Inflammatory macrophage treated with lipopolysaccharide for 4 hours (primary cell): Measurements from ENCODE around the gene CC2D2B.
A peak's percentile ranks its signal among the peaks of the same experiment; 100 is the strongest.
"Not testable (repeated sequence)": the region's sequence is repeated elsewhere in the genome, so short reads cannot be mapped to it uniquely, and the experiment has no call there.

Experiments used
- DNase-seq: peaks from one replicate; pipeline ENCODE4 v3.0.0-alpha.2; 2020

The CC2D2B gene, protein sequence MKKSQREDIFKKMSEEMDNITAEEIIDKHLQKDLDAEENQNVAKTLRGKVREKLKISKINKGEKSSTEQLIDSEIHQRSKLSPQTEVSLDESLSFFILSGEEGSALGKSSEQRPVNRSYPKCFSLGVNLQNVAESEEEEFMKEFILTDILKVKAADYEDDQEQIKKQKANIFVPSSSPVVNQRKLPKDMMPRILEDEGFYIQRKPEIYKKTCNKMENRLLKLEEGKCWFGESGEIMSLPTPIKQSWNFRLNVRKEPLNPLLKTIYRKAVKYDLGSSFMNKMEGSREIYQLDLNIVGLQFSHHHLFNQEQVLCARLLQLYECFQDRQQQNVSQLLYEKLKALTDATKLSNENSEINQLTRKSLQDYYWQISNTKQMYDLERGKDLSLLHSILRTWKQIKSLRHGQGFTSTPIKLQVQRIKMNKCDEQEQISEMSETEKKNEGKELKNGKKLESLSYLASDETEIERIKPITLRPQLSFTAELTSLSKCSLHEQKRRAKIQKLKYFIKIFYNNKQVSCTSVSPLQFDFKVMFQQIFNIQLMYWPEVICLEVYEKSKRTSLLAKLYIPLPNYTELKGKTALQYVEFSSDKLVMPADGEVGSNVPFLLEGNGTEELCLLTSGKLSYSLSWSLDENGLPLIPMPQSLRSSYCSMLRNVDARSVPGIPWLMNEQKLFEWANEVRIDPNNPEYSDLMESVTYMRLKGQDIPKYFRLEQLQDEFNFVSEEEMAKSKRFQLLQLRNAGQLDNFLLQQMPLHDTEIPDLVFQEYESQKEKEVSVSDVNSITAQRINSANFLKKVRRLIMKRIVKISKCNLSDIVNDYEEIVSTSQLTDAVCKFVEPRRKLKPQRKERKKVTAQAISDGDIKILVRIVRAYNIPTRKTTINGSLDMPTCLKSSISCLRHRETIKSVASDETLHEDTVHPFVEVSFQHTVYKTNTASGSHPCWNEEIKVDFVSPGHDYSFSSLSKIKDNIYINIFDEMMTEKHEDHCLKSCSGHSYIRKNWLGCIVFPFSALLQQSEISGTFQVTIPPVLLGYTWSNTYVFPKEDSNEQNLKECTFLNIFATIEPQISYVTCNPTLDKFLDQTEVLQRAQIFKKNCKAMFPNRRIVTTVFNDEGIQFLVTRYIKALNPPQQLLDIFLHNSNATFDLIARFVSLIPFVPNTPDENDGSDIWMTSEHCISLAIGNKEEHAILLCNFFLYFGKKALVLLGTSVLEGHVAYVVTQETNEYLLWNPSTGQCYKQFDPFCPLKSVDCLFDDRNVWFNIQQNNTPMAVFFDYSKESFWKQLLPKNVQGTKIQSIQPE (N-terminal part only)

DNA sequence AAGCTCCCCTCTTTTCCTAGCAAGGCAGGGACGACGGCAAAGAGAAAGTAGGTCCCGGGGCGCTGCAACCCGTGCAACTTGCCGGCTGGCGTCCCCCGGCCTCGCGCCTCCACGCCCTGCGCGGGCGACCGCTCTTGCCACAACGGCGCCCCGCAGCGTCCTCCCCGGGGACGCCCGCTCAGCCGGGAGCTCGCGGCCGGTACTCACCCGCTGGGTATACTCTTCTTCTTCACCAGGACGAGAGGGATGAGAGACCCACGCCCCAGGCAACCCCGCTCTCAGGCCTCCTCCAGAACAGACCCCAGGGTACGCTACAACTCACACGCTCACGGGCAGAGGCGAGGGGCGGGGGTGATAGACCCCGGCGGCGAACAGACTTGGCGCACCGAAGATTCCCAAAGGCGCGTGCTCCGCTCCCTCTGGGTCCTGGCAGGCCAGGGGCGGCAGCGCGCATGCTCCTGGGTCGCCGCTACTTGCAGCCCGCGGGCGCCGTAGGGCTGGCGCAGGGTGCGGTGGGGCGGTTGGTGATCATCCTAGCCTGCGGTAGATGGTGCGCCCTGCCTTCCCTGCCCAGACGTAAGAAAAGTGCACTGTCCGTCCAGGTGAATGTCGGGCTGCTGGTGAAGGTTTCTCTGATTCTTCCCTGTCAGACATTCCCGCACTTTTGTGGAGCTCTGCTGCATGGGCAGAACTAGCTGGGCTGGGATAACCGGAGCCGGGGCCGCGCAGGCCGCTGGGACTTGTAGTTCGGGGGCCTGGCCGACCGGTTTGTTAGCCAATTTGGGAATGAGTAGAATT is at the start of gene CC2D2B:
TSS of gene CC2D2B (plus strand) at position 520 of the 798 bp plus-strand sequence. CDS start 3,349 bp downstream, outside the sequence.
- peak; percentile 65 for DNase-seq

DNA sequence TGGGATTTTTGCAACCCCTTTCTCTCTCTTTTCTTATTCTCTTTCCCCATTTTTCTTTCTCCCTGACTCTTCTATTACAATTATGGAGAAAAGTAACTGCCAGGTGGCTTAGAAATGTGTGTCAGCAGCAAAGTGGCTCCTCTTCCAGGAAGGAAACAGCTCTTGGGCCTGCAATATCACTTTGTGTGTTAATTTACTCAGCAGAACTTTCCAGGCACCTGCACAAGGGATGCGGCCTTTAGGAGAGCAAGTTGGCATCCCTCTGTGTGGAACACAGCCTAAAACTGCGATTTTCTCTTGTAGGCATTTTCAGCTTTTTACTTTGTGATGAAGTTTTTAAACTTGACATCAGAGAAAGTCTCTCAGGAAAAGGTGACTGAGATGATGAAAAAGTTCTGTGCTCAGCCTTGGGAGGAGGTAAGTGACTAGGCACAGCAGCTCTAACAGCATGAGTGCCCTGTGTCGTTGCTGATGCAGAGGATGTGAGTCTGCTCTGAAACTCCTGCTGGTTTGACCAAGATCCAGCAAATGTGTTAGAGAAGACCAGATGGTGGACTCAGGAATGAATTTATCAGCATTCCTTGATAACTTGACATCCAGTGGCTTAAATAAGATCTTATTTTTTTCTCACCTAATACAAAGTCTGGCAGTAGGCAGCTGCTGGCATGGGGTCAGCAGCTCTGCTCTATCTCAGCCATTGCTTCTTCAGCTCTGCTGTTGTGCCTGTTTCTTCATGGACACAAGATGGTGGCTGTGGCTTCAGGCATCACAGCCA is 47.4 kb upstream of the CC2D2B start:
- no peak for DNase-seq

DNA sequence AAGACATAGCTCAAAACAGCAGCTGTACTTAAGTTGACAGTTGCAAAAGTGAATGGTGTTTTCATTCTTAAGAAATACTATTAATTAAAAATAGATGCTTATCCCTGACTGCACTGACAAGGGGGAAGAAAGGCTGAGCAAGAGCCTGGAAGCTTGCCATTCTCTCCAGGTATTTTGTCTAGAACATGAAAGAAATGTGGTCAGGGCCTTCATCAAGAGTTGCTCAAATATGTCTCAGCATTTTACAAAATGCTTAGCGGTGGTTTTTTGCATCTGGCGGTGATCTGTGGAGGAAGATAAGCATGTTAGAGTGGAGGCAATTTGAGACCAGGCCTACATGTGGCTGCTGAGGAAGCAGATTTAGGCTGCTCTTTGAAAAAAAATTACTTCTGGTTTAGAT is 46.4 kb upstream of the CC2D2B start:
- DNase-seq, result no peak

DNA sequence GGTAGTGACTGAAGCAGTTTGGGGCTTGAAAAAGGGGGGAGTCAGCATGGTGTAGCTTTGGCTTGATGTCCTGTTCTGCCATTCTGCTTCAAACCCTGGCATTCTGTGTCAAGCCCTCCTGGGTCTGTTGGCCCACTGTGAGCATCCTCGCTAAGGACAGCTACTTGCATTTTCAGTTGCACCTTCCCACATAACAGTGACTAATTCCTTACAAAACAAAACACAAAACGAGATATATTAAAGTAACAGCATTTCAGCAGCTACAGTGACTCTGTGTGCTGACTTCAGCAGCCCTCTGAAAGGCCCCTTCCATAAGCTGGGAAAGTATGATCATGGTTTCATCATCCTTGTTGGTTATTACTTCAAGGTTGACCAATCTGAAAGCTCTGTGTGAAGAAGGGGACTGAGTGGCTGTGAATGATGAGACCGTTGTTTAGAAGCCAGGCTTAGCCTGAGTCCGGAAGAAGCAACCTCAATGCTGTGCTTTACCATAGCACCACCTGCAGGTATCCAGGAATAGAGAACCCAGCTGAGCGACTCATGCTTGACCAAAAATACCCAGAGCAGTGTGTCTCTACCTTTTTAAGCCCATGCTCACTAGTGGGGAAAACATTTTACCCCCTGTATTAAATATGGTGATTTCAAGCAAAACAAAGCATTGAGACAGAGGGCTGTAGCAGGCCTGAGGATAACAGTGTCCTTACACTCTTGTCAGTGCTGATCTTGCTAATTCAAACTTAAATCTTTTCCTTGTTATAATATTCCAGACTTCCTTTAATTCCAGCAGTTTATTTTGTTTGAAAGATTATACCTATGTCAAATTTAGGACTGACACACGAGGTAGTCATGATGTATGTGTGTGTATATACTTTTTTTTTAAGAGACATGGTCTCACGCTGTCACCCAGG is 42.6 kb upstream of the CC2D2B start:
- DNase-seq, result peak; percentile 75

DNA sequence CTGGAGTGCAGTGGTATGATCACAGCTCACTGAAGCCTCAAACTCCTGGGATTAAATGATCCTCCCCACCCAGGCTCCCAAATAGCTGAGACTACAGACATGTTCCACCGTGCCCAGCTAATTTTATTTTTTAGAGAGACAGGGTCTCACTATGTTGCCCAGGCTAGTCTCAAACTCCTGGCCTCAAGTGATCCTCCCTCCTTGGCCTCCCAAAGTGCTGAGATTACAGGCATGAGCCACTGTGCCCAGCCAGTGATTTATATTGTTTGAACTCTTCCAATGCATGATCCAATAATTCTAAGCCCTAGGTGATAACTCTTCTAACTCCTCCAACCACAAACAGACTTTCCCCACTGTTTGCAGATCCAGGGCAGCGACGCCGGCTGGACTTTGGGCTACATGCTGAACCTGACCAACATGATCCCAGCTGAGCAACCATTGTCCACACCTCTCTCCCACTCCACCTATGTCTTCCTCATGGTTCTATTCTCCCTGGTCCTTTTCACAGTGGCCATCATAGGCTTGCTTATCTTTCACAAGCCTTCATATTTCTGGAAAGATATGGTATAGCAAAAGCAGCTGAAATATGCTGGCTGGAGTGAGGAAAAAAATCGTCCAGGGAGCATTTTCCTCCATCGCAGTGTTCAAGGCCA is 41.8 kb upstream of the CC2D2B start:
- DNase-seq, result no peak

DNA sequence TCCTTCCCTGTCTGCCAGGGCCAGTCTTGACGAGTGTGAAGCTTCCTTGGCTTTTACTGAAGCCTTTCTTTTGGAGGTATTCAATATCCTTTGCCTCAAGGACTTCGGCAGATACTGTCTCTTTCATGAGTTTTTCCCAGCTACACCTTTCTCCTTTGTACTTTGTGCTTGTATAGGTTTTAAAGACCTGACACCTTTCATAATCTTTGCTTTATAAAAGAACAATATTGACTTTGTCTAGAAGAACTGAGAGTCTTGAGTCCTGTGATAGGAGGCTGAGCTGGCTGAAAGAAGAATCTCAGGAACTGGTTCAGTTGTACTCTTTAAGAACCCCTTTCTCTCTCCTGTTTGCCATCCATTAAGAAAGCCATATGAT is 41.3 kb upstream of the CC2D2B start:
- no peak for DNase-seq

DNA sequence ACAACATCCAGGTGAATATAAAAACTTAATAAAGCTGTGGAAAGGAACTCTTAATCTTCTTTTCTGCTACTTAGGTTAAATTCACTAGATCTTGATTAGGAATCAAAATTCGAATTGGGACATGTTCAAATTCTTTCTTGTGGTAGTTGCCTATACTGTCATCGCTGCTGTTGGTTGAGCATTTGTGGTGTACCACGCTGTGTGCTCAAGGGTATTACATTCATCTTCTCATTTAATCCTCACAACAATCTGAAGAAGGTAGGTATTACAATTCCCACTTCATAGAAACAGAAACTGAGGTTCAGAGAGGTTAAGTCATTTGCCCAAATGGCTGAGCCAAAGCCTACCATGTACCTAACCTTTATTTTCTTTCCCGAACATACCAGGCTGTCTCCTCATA is 39.9 kb upstream of the CC2D2B start:
- DNase-seq, result no peak

DNA sequence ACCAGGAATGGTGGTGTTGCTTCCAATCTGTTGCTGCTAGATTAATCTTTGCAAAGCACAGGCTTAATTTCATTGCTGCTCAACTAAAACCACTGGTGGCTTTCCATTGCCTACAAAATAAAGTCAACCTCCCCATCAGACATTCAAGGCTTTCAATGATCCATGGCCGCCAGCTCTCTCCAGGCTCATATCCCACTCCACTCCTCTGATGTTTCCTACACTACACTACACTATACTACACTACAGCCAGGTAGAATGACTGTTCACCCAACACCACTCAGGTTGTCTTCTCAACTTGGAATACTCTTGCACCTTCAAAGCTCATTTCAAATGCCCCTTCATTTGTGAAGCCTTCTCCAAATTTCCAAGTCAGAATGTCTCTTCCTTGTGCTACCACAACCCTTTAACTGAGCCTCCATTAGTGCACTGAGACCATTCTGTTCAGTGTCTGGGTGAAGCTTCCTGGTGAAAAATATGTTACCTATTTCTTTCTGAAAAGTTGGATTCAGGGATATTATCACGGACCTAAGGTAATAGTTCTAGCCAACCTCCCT is 35.5 kb upstream of the CC2D2B start:
- no peak for DNase-seq

DNA sequence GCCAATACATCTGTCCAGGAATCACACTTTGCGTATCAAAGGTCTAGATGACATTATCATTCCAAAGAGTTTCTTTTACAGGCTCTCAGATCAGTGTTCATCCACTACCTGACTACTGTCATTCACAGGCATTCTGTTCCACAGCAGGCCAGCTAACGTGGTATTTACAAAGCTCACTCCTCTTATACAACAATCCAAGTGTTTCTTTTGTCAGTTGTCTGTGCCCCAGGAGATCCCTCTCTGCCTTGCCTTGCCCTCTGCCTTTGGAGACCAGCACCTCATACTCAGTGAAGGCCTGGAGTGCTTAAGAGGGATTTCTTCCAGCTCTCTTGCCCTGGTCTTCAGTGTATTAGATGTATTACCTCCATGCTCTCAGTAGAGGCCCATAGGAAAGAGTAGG is 34.6 kb upstream of the CC2D2B start:
- no peak for DNase-seq

DNA sequence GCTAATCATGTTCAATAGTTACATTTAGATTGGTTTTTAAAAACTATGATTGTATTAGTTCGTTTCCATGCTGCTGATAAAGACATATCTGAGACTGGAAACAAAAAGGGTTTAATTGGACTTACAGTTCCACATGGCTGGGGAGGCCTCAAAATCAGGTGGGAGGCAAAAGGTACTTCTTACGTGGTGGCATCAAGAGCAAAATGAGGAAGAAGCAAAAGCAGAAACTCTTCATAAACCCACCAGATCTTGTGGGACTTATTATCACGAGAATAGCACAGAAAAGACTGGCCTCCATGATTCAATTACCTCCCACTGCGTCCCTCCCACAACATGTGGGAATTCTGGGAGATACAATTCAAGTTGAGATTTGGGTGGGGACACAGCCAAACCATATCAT is 34.1 kb upstream of the CC2D2B start:
- no peak for DNase-seq

DNA sequence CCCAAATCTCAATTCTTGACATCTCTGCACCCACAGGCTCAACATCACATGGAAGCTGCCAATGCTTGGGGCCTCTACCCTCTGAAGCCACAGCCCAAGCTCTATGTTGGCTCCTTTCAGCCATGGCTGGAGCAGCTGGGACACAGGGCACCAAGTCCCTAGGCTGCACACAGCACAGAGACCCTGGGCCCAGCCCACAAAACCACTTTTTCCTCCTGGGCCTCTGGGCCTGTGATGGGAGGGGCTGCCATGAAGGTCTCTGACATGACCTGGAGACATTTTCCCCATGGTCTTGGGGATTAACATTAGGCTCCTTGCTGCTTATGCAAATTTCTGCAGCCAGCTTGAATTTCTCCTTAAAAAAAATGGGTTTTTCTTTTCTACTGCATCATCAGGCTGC is 33.0 kb upstream of the CC2D2B start:
- DNase-seq, result not testable (repeated sequence)

DNA sequence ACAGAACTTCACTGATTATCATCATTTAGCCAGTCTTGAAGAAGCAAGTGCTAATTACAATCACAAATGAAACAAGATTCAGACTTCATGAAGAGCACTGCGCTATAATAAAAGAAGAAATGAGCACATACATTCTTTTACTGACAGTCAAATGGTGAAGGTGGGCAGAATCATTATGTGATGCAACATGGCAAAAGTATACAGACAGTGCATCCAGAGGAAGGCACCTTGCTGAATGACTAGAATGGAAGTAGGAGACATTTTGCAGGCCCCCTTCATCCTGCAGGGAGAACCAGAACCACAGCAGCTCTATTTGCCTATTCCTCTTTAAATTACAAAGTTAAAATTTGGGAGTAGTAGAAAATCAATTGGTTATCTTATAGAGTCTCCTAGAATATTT is 31.0 kb upstream of the CC2D2B start:
- no peak for DNase-seq

DNA sequence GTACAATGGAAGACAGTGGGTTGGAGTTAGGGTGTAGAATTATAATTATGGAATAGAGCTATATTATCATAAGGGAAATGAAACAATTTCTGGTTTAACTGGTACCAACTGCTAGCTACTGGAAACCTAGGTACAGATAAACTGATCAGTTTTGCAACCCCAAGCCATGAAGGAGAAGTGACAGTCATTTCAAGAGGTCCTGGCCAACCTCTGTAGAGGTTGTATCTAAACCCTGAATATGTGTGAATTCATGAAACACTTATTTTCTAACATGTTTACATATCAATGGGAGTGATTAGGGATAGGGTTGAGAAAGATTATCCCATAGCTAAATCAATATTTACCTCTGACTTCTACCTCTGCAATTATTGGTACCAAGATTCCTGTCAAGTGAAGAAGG is 29.9 kb upstream of the CC2D2B start:
- DNase-seq, result no peak

DNA sequence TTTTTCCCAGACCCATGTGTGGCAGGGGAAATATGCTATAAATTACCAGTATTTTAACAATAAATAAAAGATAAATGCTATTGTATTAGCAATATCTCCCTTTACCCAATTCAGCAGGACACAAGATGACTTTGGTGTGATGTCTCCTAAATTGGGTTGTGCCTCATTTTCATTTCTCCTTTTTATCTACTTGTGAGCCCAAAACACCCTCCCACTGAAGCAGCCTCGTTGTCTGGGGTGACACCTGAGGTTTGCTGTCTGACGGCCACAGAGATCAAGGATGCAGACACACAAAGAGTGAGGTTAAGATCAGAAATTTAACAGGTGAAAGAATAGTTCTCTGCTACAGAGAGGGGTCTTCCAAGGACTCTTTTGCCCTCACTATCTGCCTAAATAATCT is 27.1 kb upstream of the CC2D2B start:
- DNase-seq, result no peak

DNA sequence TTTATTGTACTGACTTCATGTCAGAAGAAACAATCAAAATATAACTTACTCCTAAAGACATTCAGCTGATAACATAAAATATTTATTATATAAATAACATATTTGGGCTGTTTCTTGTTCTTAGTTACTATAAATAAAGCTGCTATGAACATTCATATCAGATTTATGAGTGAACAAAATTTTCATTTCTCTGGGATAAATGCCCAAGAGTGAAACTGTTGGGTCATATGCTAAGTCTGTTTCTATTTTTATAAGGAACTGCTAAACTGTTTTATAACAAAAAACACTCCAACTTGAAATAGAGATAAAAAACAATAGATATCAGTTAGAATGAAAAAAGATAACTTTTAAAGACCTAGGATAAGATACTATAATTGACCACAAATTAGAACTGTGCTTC is 26.5 kb upstream of the CC2D2B start:
- DNase-seq, result no peak

DNA sequence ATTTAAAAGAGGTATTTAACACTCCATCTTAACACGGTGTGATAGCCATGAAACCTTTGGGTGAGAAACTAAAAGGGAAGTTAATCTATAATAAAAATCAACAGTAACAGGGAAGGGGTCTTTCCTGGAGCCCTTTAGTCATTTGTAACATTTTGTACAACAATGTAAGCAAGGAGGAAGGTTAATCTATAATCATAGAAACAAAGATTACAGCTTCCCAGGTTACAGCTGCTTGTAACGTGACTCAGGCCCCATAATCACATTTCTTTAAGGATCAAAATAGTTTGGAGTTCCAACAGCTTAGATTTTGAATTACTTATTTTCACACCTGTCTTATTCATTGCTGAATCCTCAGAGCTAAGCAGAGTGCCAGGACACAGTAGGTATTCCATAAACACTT is 17.9 kb upstream of the CC2D2B start:
- DNase-seq, result no peak

DNA sequence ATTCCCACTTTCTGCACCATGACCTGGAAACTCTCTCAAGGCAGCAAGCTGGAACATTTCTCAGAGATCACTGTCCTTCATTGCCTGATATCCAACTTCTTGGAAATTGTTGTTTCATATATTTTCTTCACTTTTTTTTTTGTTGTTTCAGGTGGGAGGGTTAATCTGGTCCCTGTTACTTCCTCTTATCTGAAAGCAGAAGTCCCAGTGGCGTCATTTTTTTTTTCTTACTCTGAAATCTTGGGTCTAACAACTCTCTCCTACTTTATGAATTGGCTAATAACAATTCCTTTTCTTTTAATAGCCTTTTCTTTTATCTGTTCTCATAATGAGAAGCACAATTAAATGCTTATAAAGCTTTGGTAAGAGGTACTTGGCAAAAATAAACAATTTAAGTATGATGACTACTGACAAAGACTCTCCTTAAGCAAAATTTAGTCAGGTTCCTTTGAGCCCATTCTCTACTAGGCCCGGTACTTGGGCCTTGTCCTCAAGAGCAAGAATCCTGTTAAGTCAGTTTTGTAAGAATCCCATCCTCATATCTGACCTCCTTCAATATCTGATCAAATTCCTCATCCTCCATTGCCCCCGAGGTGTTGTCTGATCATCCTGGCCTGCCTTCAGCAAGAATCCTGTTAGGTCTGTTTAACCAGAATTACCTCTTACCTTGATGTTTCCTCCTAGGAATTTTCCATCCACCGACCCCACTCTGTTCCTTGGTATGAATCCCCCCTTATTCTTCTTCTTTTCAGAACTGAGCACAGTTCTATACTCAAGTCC is 11.5 kb upstream of the CC2D2B start:
- peak; percentile 70 for DNase-seq

DNA sequence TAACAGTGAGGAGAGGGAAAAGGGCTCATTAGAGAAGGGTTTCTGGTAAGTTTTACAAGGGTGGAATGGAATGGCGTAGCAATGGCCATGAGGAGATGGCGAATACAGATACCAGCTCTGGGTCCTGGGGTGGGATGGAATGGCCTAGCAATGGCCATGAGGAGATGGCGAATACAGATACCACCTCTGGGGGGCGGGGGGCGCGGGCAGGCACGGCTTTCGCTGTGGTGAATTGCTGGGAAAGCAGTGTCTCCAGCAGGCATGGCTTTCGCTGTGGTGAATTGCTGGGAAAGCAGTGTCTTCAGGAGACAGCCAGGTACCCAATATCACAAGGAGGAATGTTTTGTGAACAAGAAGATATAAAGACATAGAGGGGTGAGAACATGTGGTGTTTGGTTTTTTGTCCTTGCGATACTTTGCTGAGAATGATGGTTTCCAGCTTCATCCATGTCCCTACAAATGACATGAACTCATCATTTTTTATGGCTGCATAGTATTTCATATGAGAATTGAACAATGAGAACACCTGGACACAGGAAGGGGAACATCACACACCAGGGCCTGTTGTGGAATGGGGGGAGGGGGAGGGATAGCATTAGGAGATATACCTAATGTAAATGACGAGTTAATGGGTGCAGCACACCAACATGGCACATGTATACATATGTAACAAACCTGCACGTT is 1.7 kb upstream of the CC2D2B start:
- not testable (repeated sequence) for DNase-seq
